SU-DHL-6 (cell line): ENCODE measurements around the gene PJVK.

Experiments used
- EZH2phosphoT487 ChIP-seq: fragments of 200-600 bp; sonication (generic), shearing (Covaris generic); conservative IDR thresholded peaks from 2 replicates; pipeline ENCODE4 v1.6.1; 2018; ENCODE audit warnings: mild to moderate bottlenecking, antibody characterized with exemption, low read length, moderate library complexity, mixed read lengths
- TF ChIP-seq, protein P1 (sequence below): fragments of 200-600 bp; sonication (generic); IDR thresholded peaks from one replicate; pipeline ENCODE4 v1.5.1; 2017; ENCODE audit warnings: antibody characterized with exemption, mild to moderate bottlenecking, low read length, moderate library complexity; ENCODE audit not compliant: insufficient read depth, poor library complexity, severe bottlenecking

DNA sequence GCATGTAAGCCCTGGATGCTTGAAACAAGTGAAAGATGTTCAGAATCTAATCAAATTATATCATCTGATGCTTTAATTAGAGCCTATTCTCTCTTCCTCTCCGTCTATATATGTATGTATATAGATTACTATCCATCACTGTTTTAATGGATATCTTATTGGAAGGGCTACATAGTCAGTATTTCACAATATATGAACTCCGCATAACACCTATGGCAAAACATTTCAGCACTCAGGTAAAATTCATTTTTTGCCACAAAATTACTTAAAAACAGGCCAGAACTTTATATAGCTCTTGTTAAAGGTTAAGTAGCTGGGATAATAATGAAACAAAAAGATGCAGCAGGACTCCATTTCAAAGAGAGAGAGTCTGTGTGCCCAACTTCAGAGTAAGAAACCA is 1.2 kb downstream of the PJVK start:
- TF ChIP-seq, protein P1, sequence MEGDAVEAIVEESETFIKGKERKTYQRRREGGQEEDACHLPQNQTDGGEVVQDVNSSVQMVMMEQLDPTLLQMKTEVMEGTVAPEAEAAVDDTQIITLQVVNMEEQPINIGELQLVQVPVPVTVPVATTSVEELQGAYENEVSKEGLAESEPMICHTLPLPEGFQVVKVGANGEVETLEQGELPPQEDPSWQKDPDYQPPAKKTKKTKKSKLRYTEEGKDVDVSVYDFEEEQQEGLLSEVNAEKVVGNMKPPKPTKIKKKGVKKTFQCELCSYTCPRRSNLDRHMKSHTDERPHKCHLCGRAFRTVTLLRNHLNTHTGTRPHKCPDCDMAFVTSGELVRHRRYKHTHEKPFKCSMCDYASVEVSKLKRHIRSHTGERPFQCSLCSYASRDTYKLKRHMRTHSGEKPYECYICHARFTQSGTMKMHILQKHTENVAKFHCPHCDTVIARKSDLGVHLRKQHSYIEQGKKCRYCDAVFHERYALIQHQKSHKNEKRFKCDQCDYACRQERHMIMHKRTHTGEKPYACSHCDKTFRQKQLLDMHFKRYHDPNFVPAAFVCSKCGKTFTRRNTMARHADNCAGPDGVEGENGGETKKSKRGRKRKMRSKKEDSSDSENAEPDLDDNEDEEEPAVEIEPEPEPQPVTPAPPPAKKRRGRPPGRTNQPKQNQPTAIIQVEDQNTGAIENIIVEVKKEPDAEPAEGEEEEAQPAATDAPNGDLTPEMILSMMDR: no peak
- TF ChIP-seq EZH2phosphoT487: no peak
